Effector memory CD4-positive, alpha-beta T cell (primary cell): ENCODE results near the gene FIP1L1.

Experiments used
- DNase-seq, 3 donors: peaks; one replicate each; pipeline ENCODE4 v3.0.0-alpha.2; 2020
- H3K27ac ChIP-seq: 2 replicates; pipeline ENCODE4 v1.7.0; 2013; ENCODE audit warnings: mild to moderate bottlenecking, low read length, moderate library complexity; ENCODE audit not compliant: insufficient read depth, poor library complexity, severe bottlenecking
- H3K27me3 ChIP-seq: replicated peaks from 2 replicates; pipeline ENCODE4 v1.7.0; 2013; ENCODE audit warnings: mild to moderate bottlenecking, low read length; ENCODE audit not compliant: insufficient read depth, control insufficient read depth, poor library complexity, severe bottlenecking
- H3K36me3 ChIP-seq: 2 replicates; pipeline ENCODE4 v1.7.0; 2013; ENCODE audit warnings: mild to moderate bottlenecking, low read length, moderate library complexity; ENCODE audit not compliant: control insufficient read depth, insufficient read depth
- H3K4me1 ChIP-seq: 2 replicates; pipeline ENCODE4 v1.7.0; 2013; ENCODE audit warnings: low read length, mild to moderate bottlenecking; ENCODE audit not compliant: control insufficient read depth, insufficient read depth, poor library complexity, severe bottlenecking
- H3K4me3 ChIP-seq: 2 replicates; pipeline ENCODE4 v1.7.0; 2013; ENCODE audit warnings: low read length, low read depth, mild to moderate bottlenecking; ENCODE audit not compliant: insufficient read depth, poor library complexity, severe bottlenecking
- H3K9me3 ChIP-seq: 2 replicates; pipeline ENCODE4 v1.7.0; 2013; ENCODE audit warnings: mild to moderate bottlenecking, low read length, moderate library complexity; ENCODE audit not compliant: control insufficient read depth

FIP1L1 gene

GRCh38 chr4:53480909-53481308 is 103.5 kb downstream of the FIP1L1 start:
- no peak for DNase-seq
- Histone ChIP-seq H3K27me3 (no peaks in the 10 kb centered on the region), H3K9me3 (no peaks in the 10 kb centered on the region), H3K4me1 (no peaks in the 10 kb centered on the region), H3K4me3 (no peak overlapping the region), H3K36me3 (no peaks in the 10 kb centered on the region), H3K27ac (no peak overlapping the region)

- Histone ChIP-seq H3K27ac (no peak overlapping the region), H3K36me3 (no peaks in the 10 kb centered on the region), H3K9me3 (no peaks in the 10 kb centered on the region), H3K4me3 (no peak overlapping the region), H3K4me1 (no peaks in the 10 kb centered on the region), H3K27me3 (no peaks in the 10 kb centered on the region)
- DNase-seq, result no peak
Measured at GRCh38 chr4:53481586-53481985, 104.1 kb downstream of the FIP1L1 start.

- Histone ChIP-seq H3K27me3 (no peaks in the 10 kb centered on the region), H3K4me3 (no peak overlapping the region), H3K27ac (no peak overlapping the region), H3K9me3 (no peaks in the 10 kb centered on the region), H3K36me3 (no peaks in the 10 kb centered on the region), H3K4me1 (no peaks in the 10 kb centered on the region)
- DNase-seq, result no peak
Measured at GRCh38 chr4:53483250-53483649, 105.8 kb downstream of the FIP1L1 start.

GRCh38 chr4:53484911-53485657 is 107.6 kb downstream of the FIP1L1 start:
- Histone ChIP-seq H3K27ac (no peak overlapping the region), H3K9me3 (no peaks in the 10 kb centered on the region), H3K4me1 (no peaks in the 10 kb centered on the region), H3K4me3 (no peak overlapping the region), H3K36me3 (no peaks in the 10 kb centered on the region), H3K27me3 (no peaks in the 10 kb centered on the region)
- DNase-seq, result no peak

GRCh38 chr4:53485658-53486040 is 108.2 kb downstream of the FIP1L1 start:
- Histone ChIP-seq H3K4me1 (no peaks in the 10 kb centered on the region), H3K27me3 (no peaks in the 10 kb centered on the region), H3K36me3 (no peaks in the 10 kb centered on the region), H3K4me3 (no peak overlapping the region), H3K27ac (no peak overlapping the region), H3K9me3 (no peaks in the 10 kb centered on the region)
- DNase-seq, result no peak

GRCh38 chr4:53487766-53488165 is 110.3 kb downstream of the FIP1L1 start:
- Histone ChIP-seq H3K4me1 (no peaks in the 10 kb centered on the region), H3K4me3 (no peak overlapping the region), H3K27ac (no peak overlapping the region), H3K27me3 (no peaks in the 10 kb centered on the region), H3K9me3 (no peaks in the 10 kb centered on the region), H3K36me3 (no peaks in the 10 kb centered on the region)
- no peak for DNase-seq

- Histone ChIP-seq H3K36me3 (no peaks in the 10 kb centered on the region), H3K4me3 (no peak overlapping the region), H3K4me1 (no peaks in the 10 kb centered on the region), H3K9me3 (no peaks in the 10 kb centered on the region), H3K27me3 (no peaks in the 10 kb centered on the region), H3K27ac (no peak overlapping the region)
- DNase-seq, result no peak
Measured at GRCh38 chr4:53489279-53489889, 111.9 kb downstream of the FIP1L1 start.

GRCh38 chr4:53490161-53490956 is 112.9 kb downstream of the FIP1L1 start:
- DNase-seq, result no peak
- Histone ChIP-seq H3K4me3 (no peak overlapping the region), H3K27ac (no peak overlapping the region), H3K9me3 (no peaks in the 10 kb centered on the region), H3K27me3 (no peaks in the 10 kb centered on the region), H3K36me3 (no peaks in the 10 kb centered on the region), H3K4me1 (no peaks in the 10 kb centered on the region)

GRCh38 chr4:53490965-53491622 is 113.7 kb downstream of the FIP1L1 start:
- no peaks in the 10 kb centered on the region for H3K9me3 ChIP-seq
- no peak overlapping the region for H3K4me3 ChIP-seq
- no peaks in the 10 kb centered on the region for H3K4me1 ChIP-seq
- H3K27me3 ChIP-seq, result no peaks in the 10 kb centered on the region
- DNase-seq, result no peak
- H3K36me3 ChIP-seq, result no peaks in the 10 kb centered on the region
- no peak overlapping the region for H3K27ac ChIP-seq
